Hematopoietic multipotent progenitor cell (in vitro differentiated cells): ENCODE results near the gene SERPINE3. TPM values are rescaled to one million over a fixed set of nuclear protein-coding genes. Genes with fewer than 3 reads are reported as not detected.

Experiments
- DNase-seq, 3 donors: peaks; one replicate each; pipeline ENCODE4 v3.0.0-alpha.2; 2011 to 2015; ENCODE audit warnings: low read depth in 2 of 3, low spot score in 2 of 3
- small RNA-seq: library from RNA; depleted of rRNA; stranded (forward); fragments of <200 nt; gene quantifications from one replicate; pipeline ENCODE3, GENCODE V24; 2012
- total RNA-seq: library from RNA; depleted of rRNA; stranded (reverse); fragments of >200 nt; gene quantifications from one replicate; pipeline ENCODE4 v1.2.3, GENCODE V29; 2012

Gene SERPINE3
- total RNA-seq, 1 donor: under 0.01 TPM

DNA sequence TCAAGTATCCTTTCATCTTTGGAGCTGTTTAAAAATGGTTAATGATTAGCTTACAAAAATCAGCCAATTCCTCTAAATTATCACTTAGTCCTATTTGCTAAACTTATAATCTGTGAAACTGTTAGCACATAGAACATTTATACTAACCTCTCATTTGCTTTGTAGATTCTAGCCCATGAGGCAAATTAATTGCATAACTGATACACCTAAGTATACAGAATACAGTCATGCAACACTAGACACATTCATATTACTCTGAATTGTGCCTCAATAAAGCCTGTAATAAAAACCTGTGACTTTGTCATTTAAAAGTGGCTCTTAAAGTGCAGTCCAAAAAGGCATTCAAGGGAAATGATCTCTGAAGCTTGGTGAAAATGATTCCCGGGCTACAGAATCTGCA, 21.0 kb downstream of the SERPINE3 start:
- no peak for DNase-seq

- no peak for DNase-seq
Measured at GRCh38 chr13:51361106-51361505, 21.6 kb downstream of the SERPINE3 start.

DNA sequence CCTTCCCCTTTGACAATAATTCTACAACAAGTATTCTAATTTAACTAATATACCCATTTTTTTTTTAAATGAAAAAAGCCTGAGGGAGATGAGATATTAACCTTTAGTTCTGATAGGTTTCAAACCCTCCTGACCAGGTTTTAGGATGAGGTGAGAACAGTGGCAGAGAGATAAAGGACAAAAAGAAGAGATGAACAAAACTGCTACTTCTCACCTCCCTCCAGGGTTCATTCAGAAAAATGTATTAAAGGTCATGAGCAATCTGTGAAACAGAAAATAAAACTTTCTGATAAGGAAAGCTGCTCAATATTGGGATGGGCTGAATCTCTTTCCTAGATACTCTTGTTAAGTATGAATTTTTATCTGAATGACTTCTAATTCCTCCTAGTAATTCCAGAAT, 24.1 kb downstream of the SERPINE3 start:
- DNase-seq: no peak

DNA sequence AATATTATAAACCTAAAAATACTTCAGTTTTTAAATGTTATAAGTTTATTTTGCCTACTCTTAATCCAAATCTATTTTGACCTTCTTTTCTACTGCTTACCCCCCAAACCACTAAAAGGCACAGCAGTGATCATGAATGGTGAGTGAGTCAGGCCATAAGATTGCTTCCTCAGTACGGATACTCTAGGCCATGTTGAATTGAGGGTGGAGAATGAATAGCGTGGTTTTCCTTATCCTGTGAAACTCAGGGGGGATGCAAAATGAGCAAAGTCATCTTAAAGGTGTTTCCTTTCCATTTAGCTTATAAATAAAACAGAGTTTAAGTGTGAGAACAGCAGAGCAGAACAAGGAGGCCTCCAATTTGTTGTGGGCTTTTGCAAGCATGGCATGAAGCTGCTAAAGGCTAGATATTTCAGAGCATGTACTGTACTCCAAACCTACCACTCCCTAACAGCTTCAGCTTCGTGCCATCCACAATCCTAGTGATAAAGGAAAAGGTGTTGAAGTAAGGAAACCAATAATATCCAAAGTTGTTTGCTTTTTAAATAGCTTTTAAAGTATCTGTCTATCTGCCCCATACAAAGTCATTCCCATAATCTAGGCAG, 25.0 kb downstream of the SERPINE3 start:
- DNase-seq: peak in 2 of 3 donors; percentile 83 to 90

GRCh38 chr13:51370116-51370515, 30.6 kb downstream of the SERPINE3 start:
- DNase-seq: no peak

DNA sequence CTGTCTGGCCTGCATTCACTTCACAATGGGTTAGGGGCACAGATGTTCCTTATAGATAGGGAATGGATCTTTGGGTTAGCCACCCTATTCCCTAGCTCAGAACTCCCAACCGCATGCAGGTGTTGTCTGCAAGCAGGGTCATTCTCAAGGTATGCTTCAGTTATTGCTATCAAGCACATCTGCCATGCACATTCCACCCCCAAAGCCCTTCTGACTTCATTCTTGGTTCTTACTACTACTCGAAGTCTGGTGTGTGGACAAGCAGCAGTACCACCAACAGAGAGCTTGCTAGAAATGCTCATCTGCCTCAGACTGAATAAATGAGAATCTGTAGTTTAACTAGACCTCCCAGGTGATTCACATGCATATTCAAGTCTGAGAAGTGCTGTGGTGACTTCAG, 31.3 kb downstream of the SERPINE3 start:
- DNase-seq: no peak

DNA sequence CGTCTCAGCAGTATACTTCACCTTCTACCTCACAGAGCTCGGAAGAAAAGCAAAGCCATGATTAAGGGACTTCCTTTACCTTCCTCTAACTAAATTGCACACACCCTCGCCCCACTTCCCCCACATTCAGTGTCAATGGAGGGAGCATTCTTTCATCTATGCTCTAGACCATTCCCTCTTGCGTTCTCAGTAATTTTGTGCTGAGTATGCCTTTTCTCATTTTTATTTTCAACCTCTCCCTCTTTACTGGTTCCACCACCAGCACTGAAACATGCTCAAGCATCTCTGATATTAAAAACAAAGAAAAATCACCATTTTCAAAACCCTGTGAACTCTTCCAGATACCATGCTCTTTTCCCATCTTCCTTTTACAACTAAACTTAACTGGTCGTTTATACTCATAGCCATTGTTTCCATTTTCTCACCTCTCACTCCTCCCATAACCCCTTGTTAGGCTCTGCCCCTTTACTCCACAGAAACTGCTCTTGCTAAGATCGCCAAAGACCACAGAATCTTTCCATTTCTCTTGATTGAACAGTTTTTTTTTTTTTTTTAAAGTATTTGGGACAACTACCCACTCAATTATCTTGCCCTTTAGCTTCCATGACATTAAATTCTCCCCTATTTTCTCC, 32.4 kb downstream of the SERPINE3 start:
- no peak for DNase-seq

- no peak for DNase-seq
Measured at GRCh38 chr13:51373451-51373850, 34.0 kb downstream of the SERPINE3 start.

DNA sequence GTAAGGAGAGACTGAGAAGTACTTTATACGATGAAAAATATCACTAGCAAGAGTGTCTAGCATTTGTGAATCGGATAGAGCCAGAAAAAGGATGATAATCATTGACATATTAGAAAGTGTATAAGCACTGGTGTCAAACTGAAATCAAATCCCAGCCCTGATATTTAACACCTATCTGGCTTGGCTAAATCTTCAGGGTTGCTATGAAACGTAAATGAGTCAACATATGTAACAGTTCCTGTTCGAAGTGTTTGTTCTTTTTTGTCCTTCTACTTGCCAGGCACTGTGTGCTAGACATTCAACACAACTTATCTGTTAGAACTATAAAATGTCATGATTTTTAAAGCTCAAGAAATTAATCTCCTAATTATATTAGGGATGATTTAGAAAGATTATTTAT, 40.8 kb downstream of the SERPINE3 start:
- DNase-seq: no peak

DNA sequence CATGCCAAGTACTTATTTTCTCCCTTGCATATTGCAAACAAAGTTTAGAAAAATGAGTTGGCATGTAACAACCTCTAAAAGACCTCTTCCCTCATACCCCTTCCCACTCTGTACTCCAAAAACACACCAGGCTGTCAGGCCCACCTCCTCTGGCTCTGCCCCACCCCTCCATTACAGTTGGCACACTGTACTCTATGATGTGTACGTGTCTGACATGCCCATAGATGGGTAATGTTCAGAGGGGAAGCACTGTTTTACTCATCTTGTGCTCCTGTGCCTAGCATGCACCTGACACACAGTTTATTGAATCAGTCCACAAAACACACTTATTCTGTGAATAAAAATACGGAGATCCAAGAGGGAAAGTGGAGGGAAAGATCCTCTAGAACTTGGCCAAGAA, 45.6 kb downstream of the SERPINE3 start:
- no peak for DNase-seq

DNA sequence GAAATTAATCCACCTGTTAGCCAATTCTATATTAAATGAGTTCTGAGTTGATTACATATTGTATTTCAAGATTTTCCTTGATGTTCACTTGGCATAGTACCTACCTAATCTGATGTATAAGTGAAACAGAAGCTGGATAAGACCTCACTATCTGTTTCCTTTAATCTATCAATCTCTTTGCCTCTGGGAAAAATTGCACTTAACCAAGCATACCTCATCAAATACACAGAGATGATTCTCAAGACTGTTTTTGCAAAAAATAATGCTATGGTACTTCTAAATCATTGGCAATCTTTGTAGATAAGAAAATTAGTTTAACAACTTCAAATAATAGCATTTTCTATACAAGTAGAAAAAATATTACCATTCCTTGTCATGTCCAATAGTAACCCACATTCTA, 55.2 kb downstream of the SERPINE3 start:
- no peak for DNase-seq

DNA sequence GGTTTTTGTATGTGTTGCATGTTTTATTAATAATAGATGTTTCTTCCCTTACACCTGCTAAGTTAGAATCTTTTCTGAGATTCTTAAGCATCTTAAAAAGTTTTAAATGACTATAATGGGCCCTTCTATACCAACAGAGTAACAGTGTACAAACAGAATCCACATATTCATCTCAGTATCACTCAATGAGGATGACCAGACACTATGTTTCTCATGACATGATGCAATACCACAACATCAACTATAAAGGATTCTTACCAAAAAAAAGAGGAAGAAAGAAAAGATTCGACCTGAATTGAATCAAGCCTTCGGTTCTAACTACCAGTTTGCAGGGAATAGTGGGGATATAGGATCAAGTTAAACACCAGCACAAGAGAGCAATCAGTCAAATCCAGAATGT, 56.9 kb downstream of the SERPINE3 start:
- DNase-seq: peak in 2 of 3 donors; percentile 22 to 51

- no peak for DNase-seq
Measured at GRCh38 chr13:51397262-51397941, 57.9 kb downstream of the SERPINE3 start.

- DNase-seq: no peak
Measured at GRCh38 chr13:51405176-51405575, 65.7 kb downstream of the SERPINE3 start.

DNA sequence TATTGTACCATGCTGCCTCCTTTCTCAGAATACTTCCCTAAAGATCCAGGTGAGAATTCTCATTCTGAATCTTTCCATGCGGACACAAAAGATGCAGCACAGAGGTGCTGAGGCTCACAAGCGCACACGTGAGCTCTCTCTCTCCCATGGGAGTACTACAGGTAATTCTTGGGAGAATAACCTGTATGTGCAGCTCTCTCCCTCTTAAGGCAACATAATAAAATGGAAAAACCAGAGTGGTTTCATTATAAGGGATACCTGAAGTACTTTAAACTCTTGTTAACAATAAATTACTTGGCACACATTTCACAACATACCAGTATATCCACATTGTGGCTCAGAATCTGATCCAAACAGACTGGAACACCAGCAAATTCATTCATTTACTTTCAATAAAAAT, 72.9 kb downstream of the SERPINE3 start:
- no peak for DNase-seq

Small RNAs within 50 kb of the gene (small RNA-seq; reads per million reads assigned to genes)
- not detected for gene MIR5693

Other genes starting within 250 kb of the SERPINE3 start
- not detected for gene C13orf42, start 228.4 kb upstream of the SERPINE3 start, total RNA-seq
- 0.27 TPM for gene FAM124A, start 117.3 kb upstream of the SERPINE3 start, total RNA-seq
- 16.4 TPM for gene INTS6, start 113.3 kb downstream of the SERPINE3 start, total RNA-seq
- 16.4 TPM for gene WDFY2, start 244.8 kb downstream of the SERPINE3 start, total RNA-seq